Neutrophil (primary cell): ENCODE results near the gene CSHL1.

Experiments used
- H3K27ac ChIP-seq: fragments of 200-600 bp; sonication (generic); 2 replicates; pipeline ENCODE4 v1.5.1; 2016; ENCODE audit warnings: mild to moderate bottlenecking, moderate library complexity
- H3K27me3 ChIP-seq: fragments of 200-600 bp; sonication (generic); 2 replicates; pipeline ENCODE4 v1.6.0; 2016; ENCODE audit warnings: mild to moderate bottlenecking
- H3K36me3 ChIP-seq: fragments of 200-600 bp; sonication (generic); 2 replicates; pipeline ENCODE4 v1.5.1; 2017
- H3K4me1 ChIP-seq, 2 experiments: fragments of 200-600 bp in 1 of 2; sonication (generic) in 1 of 2; 1 replicate in 1 of 2; 2 replicates in 1 of 2; pipeline versions ENCODE4 v1.5.1 to v1.6.1; 2013 to 2016; ENCODE audit warnings: low read depth in 1 of 2, low read length in 1 of 2, mild to moderate bottlenecking in 1 of 2, moderate library complexity in 1 of 2; ENCODE audit not compliant: control insufficient read depth in 1 of 2, insufficient read depth in 1 of 2
- H3K4me3 ChIP-seq, 2 experiments: fragments of 200-600 bp in 1 of 2; sonication (generic) in 1 of 2; 1 replicate in 1 of 2; 2 replicates in 1 of 2; pipeline ENCODE4 v1.5.1; 2013 to 2016; ENCODE audit warnings: low read depth in 1 of 2, low read length in 1 of 2, mild to moderate bottlenecking in 1 of 2, moderate library complexity in 1 of 2
- H3K9me3 ChIP-seq: fragments of 200-600 bp; sonication (generic); 2 replicates; pipeline ENCODE4 v1.5.1; 2016
- CTCF ChIP-seq: fragments of 200-600 bp; sonication (generic); IDR thresholded peaks from 2 replicates; pipeline ENCODE4 v1.5.1; 2016; ENCODE audit warnings: antibody characterized with exemption

CSHL1 gene

DNA sequence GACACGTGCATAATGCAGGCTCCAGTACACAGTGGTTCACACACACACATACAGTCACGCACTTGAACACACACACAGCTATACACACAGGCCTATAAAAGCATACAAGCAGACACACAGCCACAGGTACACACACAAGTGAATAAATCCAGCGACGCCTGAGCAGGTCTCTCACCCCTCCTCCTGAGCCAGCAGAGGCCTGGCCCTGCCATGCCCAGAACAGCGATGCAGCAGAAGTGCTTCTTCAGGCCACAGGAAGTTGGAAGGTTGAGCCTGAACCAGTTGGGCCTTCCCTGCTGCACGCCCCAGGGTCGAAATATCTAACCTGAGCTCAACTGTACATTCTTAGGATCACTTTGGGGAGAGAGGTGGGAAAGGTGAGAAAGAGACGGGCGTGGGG is 28.3 kb upstream of the CSHL1 start:
- TF ChIP-seq CTCF, result no peak
- H3K9me3 ChIP-seq, result no peaks in the 10 kb centered on the region
- H3K4me1 ChIP-seq, result no peaks in the 10 kb centered on the region
- no peaks in the 10 kb centered on the region for H3K36me3 ChIP-seq
- no peaks in the 10 kb centered on the region for H3K27me3 ChIP-seq
- H3K4me3 ChIP-seq, result no peak overlapping the region
- H3K27ac ChIP-seq, result no peak overlapping the region

GRCh38 chr17:63937920-63938319 is 26.9 kb upstream of the CSHL1 start:
- no peaks in the 10 kb centered on the region for H3K4me1 ChIP-seq
- H3K4me3 ChIP-seq, result no peak overlapping the region
- no peak overlapping the region for H3K27ac ChIP-seq
- no peaks in the 10 kb centered on the region for H3K27me3 ChIP-seq
- H3K9me3 ChIP-seq, result no peaks in the 10 kb centered on the region
- H3K36me3 ChIP-seq, result no peaks in the 10 kb centered on the region
- no peak for TF ChIP-seq CTCF

- Histone ChIP-seq H3K9me3 (no peaks in the 10 kb centered on the region), H3K4me1 (peaks cover 0 to 2% of the 10 kb centered on the region in 2 experiments), H3K4me3 (no peak overlapping the region), H3K27ac (no peak overlapping the region), H3K36me3 (no peaks in the 10 kb centered on the region), H3K27me3 (peaks cover 5% of the 10 kb centered on the region)
- TF ChIP-seq CTCF, result no peak
Observed at GRCh38 chr17:63937319-63937718, 26.3 kb upstream of the CSHL1 start.

DNA sequence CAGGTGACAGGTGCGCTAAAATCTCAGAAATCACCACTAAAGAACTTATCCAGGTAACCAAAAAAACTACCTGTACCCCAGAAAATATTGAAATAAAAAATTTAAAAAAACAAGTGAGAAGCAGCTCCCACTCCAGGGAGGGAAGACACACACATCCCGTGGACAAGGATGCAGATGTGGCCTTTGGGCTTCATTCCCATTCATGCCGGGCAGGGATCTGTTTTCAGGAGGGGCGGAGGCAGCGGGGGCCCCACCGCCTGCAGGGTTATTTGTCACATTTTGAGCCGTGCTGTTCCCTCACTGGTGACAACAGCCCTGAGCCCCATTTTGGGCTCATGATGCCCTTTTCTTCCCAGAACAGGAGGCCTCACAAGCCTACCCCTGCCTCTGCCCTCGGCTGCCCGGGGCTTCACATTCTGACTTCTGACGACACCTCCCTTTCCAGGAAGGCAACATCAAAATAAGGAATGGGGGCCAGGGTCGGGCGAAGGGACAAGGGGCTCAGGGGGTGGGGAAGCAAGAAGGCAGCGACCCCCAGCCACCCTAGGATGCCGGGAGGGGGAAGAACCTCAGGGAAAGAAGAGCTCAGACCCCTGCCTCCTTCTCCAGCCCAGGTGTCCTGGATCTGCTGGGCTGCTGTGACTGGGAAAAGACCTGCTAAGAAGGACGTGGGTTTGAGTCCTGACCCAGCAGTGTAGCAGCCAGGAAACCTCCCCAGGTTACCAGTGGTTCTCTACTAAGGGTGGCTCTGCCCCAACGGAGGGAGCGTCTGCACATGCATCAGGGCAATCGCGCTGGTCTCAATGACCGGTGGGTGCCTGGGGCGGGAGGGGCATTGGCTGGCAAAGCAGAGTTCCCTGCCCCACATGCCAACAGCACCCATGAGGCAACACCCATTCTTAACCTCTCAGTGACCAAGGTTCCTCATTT is 23.4 kb upstream of the CSHL1 start:
- Histone ChIP-seq H3K4me3 (no peak overlapping the region), H3K9me3 (no peaks in the 10 kb centered on the region), H3K27me3 (peaks cover 12% of the 10 kb centered on the region), H3K4me1 (peaks cover 12 to 13% of the 10 kb centered on the region in 2 experiments), H3K36me3 (no peaks in the 10 kb centered on the region), H3K27ac (no peak overlapping the region)
- no peak for TF ChIP-seq CTCF

GRCh38 chr17:63933598-63933997 is 22.5 kb upstream of the CSHL1 start:
- Histone ChIP-seq H3K4me1 (peaks cover 12 to 13% of the 10 kb centered on the region in 2 experiments), H3K9me3 (no peaks in the 10 kb centered on the region), H3K36me3 (no peaks in the 10 kb centered on the region), H3K27ac (no peak overlapping the region), H3K4me3 (no peak overlapping the region), H3K27me3 (peaks cover 12% of the 10 kb centered on the region)
- no peak for TF ChIP-seq CTCF
